Glutamatergic neuron (in vitro differentiated cells): Measurements from ENCODE around the gene SAYSD1. TPM values are rescaled to one million over a fixed set of nuclear protein-coding genes. Genes with fewer than 3 reads are reported as not detected.

Experiments
- DNase-seq: peaks from one replicate; pipeline ENCODE4 v3.0.0; 2022
- H3K27ac Mint-ChIP-seq: one replicate; pipeline ENCODE4 v1.8.0; 2020; ENCODE audit warnings: mild to moderate bottlenecking, mixed read lengths, inconsistent platforms; ENCODE audit not compliant: unreplicated experiment
- H3K27me3 Mint-ChIP-seq: one replicate; pipeline ENCODE4 v1.8.0; 2020; ENCODE audit warnings: mild to moderate bottlenecking, moderate library complexity, mixed read lengths, inconsistent platforms; ENCODE audit not compliant: unreplicated experiment
- H3K36me3 Mint-ChIP-seq: one replicate; pipeline ENCODE4 v1.8.0; 2020; ENCODE audit warnings: mild to moderate bottlenecking, mixed read lengths, inconsistent platforms; ENCODE audit not compliant: unreplicated experiment
- H3K4me1 Mint-ChIP-seq: one replicate; pipeline ENCODE4 v1.8.0; 2020; ENCODE audit warnings: mild to moderate bottlenecking, low read depth, mixed read lengths, inconsistent platforms; ENCODE audit not compliant: unreplicated experiment
- H3K4me3 Mint-ChIP-seq: one replicate; pipeline ENCODE4 v1.8.0; 2020; ENCODE audit warnings: mild to moderate bottlenecking, mixed read lengths, inconsistent platforms; ENCODE audit not compliant: unreplicated experiment
- H3K9me3 Mint-ChIP-seq: one replicate; pipeline ENCODE4 v1.8.0; 2020; ENCODE audit warnings: mild to moderate bottlenecking, moderate library complexity, mixed read lengths, inconsistent platforms; ENCODE audit not compliant: unreplicated experiment
- CTCF ChIP-seq: fragments of 200-600 bp; sonication (generic); IDR thresholded peaks from one replicate; pipeline ENCODE4 v1.5.0; 2021; ENCODE audit not compliant: partially characterized antibody, unreplicated experiment
- total RNA-seq: library from RNA; stranded (reverse); fragmentation: NEBNext Ultra II Directional; extraction: Animal tissue kit (Norgen Biotek cat#: 25700); gene quantifications from one replicate; pipeline ENCODE4 v1.2.1, GENCODE V29; 2021; ENCODE audit not compliant: unreplicated experiment

SAYSD1 gene
- total RNA-seq, 1 donor from 2014 or later: 18.4 TPM

GRCh38 chr6:39082310-39082709 is 32.7 kb downstream of the SAYSD1 start:
- no peak for TF ChIP-seq CTCF
- no peaks in the 10 kb centered on the region for H3K4me1 Mint-ChIP-seq
- no peak overlapping the region for H3K4me3 Mint-ChIP-seq
- DNase-seq: no peak
- no peak overlapping the region for H3K27ac Mint-ChIP-seq
- H3K36me3 Mint-ChIP-seq: no peaks in the 10 kb centered on the region
- H3K27me3 Mint-ChIP-seq: peaks cover 8% of the 10 kb centered on the region
- no peaks in the 10 kb centered on the region for H3K9me3 Mint-ChIP-seq

- H3K4me1 Mint-ChIP-seq: no peaks in the 10 kb centered on the region
- TF ChIP-seq CTCF: no peak
- no peaks in the 10 kb centered on the region for H3K9me3 Mint-ChIP-seq
- H3K27me3 Mint-ChIP-seq: peaks cover 8% of the 10 kb centered on the region
- H3K27ac Mint-ChIP-seq: no peak overlapping the region
- H3K4me3 Mint-ChIP-seq: no peak overlapping the region
- no peaks in the 10 kb centered on the region for H3K36me3 Mint-ChIP-seq
- no peak for DNase-seq
Measured at GRCh38 chr6:39080246-39080875, 34.6 kb downstream of the SAYSD1 start.

- H3K27me3 Mint-ChIP-seq: peaks cover 9% of the 10 kb centered on the region
- H3K36me3 Mint-ChIP-seq: no peaks in the 10 kb centered on the region
- no peak for TF ChIP-seq CTCF
- no peaks in the 10 kb centered on the region for H3K4me1 Mint-ChIP-seq
- no peak for DNase-seq
- no peaks in the 10 kb centered on the region for H3K9me3 Mint-ChIP-seq
- H3K27ac Mint-ChIP-seq: no peak overlapping the region
- no peak overlapping the region for H3K4me3 Mint-ChIP-seq
Measured at GRCh38 chr6:39079197-39080125, 35.5 kb downstream of the SAYSD1 start.

GRCh38 chr6:39078695-39079094 is 36.3 kb downstream of the SAYSD1 start:
- H3K27me3 Mint-ChIP-seq: peaks cover 8% of the 10 kb centered on the region
- H3K4me1 Mint-ChIP-seq: no peaks in the 10 kb centered on the region

More at GRCh38 chr6:39078695-39079094, 36.3 kb downstream of the SAYSD1 start:
- Mint-ChIP-seq H3K9me3 (no peaks in the 10 kb centered on the region), H3K36me3 (no peaks in the 10 kb centered on the region), H3K4me3 (no peak overlapping the region), H3K27ac (no peak overlapping the region)
- TF ChIP-seq CTCF: no peak
- DNase-seq: no peak
